Sigmoid colon (tissue), 7 donors: ENCODE results near the gene ZNHIT1. TPM values are rescaled to one million over a fixed set of nuclear protein-coding genes. Genes with fewer than 3 reads are reported as not detected.

Source experiments
- DNase-seq: peaks from one replicate; pipeline ENCODE4 v3.0.0-alpha.2; 2019
- H3K27ac ChIP-seq, 4 donors: fragments of 200-600 bp; sonication (generic); one replicate each; pipeline ENCODE4 v1.5.1; 2016 to 2019; ENCODE audit warnings: mild to moderate bottlenecking in 1 of 4
- H3K27me3 ChIP-seq, 3 donors: fragments of 200-600 bp; sonication (generic); one replicate each; pipeline ENCODE4 v1.5.1; 2019; ENCODE audit warnings: mild to moderate bottlenecking in 1 of 3
- H3K36me3 ChIP-seq, 4 donors: fragments of 200-600 bp; sonication (generic); one replicate each; pipeline ENCODE4 v1.5.1; 2016 to 2019
- H3K4me1 ChIP-seq, 4 donors: fragments of 200-600 bp; sonication (generic); one replicate each; pipeline ENCODE4 v1.5.1; 2017 to 2019
- H3K4me3 ChIP-seq, 4 donors: fragments of 200-600 bp; sonication (generic); one replicate each; pipeline ENCODE4 v1.5.1; 2017 to 2019; ENCODE audit warnings: mild to moderate bottlenecking in 2 of 4, moderate library complexity in 1 of 4
- H3K9me3 ChIP-seq, 4 donors: fragments of 200-600 bp in 3 of 4; sonication (generic) in 3 of 4; one replicate each; pipeline versions ENCODE4 v1.5.1 to v1.6.1; 2013 to 2019
- EP300 ChIP-seq, 4 donors: sonication (generic); formaldehyde crosslinking; IDR thresholded peaks; one replicate each; pipeline ENCODE4 v1.6.1; 2017; ENCODE audit warnings: antibody characterized with exemption in 4 of 4
- POLR2A ChIP-seq, 2 donors: fragments of 450-650 bp; IDR thresholded peaks; one replicate each; pipeline ENCODE4 v1.6.1; 2016; ENCODE audit warnings: antibody characterized with exemption in 2 of 2, mild to moderate bottlenecking in 2 of 2, moderate library complexity in 2 of 2
- POLR2AphosphoS5 ChIP-seq, 4 donors: sonication (generic); formaldehyde crosslinking; IDR thresholded peaks; one replicate each; pipeline ENCODE4 v1.6.1; 2017; ENCODE audit warnings: antibody characterized with exemption in 4 of 4
- WGBS, 2 donors: extraction: QIAGEN DNeasy Blood & Tissue Kit; methylation state at CpG; one replicate each; pipeline ENCODE4 v1.1.7; 2013; 5-methylcytosine and 5-hydroxymethylcytosine counted together
- intact Hi-C: fragments of 100-400 bp; cut with DNase I; formaldehyde crosslinking; loops from one replicate; pipeline ENCODE4 v1.15.1; 2023
- polyA plus RNA-seq, 3 donors: library from polyadenylated mRNA; stranded (reverse); fragments of 200-250 nt; gene quantifications; one replicate each; pipeline ENCODE4 v1.2.3, GENCODE V29; 2013
- total RNA-seq, 4 donors: library from RNA; depleted of rRNA; stranded (reverse); fragments of >200 nt; gene quantifications; one replicate each; pipeline ENCODE4 v1.1.0, GENCODE V29; 2016
- TF ChIP-seq, protein P1 (sequence below), 4 experiments: fragments of 450-650 bp in 3 of 4; fragments of 200-600 bp in 1 of 4; IDR thresholded peaks; one replicate each; pipeline ENCODE4 v1.5.1; 2016 to 2019; ENCODE audit warnings: antibody characterized with exemption in 4 of 4, mild to moderate bottlenecking in 3 of 4, moderate library complexity in 2 of 4
- donor health status: healthy with polysubstance abuse.
- donor health status: Bipolar disorder and iron deficiency.
- donor health status: healthy.

ZNHIT1 gene
- total RNA-seq (10 to 100 TPM; 64.8 to 97.4 (median 84.7) TPM), polyA plus RNA-seq (100 to 1,000 TPM; 126 to 200 (median 154) TPM)

DNA sequence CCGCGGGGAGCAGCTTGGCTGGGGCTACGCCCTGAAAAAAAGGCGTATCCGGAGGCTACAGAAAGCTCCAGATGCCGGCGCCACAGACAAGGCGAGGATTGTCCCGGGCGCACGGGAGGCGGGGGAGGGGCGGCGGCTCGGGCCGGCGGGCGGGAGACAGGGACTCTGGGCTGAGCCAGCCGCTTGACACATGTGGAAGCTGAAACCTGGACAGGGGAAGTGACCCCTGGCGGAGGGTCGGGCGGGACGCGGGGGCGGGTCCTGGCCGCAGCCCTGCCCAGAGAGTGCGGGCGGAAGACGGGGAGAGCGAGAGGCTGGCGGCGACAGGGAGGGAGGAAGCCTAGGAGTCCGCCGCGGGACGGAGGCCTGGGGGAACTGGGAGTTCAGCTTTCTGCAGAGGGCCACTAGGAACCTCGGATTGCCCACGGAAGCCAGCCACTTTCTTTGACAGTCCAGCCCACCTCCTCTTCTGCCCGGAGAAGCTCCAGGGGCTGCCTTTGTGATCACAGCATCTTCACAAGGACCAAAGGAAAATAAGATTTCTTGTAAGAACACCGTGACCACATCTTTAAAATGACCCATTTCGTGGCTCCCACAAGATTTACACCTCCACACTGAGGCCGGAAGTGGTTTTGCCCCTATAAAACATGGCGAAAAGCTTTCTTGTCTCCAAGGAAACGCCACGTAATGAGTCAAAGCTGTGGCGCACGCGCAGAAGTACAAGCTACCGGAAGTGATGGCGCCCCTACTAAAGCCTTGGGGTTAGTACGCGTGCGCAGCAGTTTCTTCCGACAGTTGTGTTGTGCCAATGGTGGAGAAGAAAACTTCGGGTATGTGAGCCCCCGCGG is at the start of gene ZNHIT1, which contains the start of gene PLOD3:
TSS of gene ZNHIT1 (plus strand) at position 778 of the 848 bp plus-strand sequence. CDS start at position 809, 31 bp downstream.
TSS of gene PLOD3 (minus strand) at position 194 of the 848 bp plus-strand sequence. CDS start 307 bp downstream, outside the sequence.
- peaks cover 5 to 38% (median 18%) of the 10 kb centered on the region in 4 donors for H3K36me3 ChIP-seq
- WGBS, 2 donors = 1% methylated on average over 57 of the region's 57 CpGs
- peak within 1 kb of the TSS; percentile 73 to 97 (median 89) for H3K4me3 ChIP-seq
- intact Hi-C loops = loop anchor here (1.0 to 10.0 kb wide), 2 partner anchors 27 to 67 kb away; no protein-coding TSS in a partner anchor
- TF ChIP-seq POLR2A (IDR thresholded peaks at IDR 0.05) = peak in 1 of 2 donors; percentile 37
- no peak for TF ChIP-seq EP300 (IDR thresholded peaks at IDR 0.05)
- TF ChIP-seq POLR2AphosphoS5 (IDR thresholded peaks at IDR 0.05) = peak; percentile 5 to 74 (median 36)
- TF ChIP-seq, protein P1, sequence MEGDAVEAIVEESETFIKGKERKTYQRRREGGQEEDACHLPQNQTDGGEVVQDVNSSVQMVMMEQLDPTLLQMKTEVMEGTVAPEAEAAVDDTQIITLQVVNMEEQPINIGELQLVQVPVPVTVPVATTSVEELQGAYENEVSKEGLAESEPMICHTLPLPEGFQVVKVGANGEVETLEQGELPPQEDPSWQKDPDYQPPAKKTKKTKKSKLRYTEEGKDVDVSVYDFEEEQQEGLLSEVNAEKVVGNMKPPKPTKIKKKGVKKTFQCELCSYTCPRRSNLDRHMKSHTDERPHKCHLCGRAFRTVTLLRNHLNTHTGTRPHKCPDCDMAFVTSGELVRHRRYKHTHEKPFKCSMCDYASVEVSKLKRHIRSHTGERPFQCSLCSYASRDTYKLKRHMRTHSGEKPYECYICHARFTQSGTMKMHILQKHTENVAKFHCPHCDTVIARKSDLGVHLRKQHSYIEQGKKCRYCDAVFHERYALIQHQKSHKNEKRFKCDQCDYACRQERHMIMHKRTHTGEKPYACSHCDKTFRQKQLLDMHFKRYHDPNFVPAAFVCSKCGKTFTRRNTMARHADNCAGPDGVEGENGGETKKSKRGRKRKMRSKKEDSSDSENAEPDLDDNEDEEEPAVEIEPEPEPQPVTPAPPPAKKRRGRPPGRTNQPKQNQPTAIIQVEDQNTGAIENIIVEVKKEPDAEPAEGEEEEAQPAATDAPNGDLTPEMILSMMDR (IDR thresholded peaks at IDR 0.05) = no peak
- H3K27ac ChIP-seq = peak within 1 kb of the TSS; percentile 90 to 94 (median 93)
- no peaks in the 10 kb centered on the region for H3K27me3 ChIP-seq
- peaks cover 0 to 49% (median 36%) of the 10 kb centered on the region in 4 donors for H3K4me1 ChIP-seq
- H3K9me3 ChIP-seq = no peaks in the 10 kb centered on the region
- peak; percentile 99 for DNase-seq

DNA sequence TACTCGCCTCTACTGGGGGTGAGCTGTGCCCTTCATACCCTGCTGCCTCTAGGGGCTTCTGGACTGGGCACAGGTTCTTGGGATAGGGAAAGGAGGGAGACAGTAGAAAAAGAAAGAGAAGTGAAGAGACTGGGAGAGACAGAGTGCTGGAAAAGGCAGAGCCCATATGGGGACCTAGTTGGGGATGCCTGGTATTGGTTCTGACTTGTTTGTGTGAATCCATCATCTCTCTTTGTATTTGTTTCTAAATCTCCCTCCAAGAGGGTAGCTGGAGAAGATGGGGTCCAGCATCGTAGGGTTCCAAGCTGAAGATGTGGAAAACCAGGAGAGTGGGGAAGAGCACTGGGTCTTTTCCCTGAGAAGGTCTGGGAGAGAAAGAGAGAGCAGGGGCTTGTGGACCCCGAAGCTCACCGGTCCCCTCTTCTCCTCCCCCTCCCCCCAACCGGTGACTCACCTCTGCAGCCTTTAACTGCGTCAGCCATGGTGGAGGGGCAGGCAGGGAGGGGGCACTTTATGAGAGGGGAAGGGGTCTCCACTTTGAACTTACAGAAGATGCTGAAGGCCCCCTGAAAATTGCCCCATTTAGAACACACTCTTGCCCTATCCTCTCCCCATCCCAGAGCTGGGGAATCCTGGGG is 49.4 kb upstream of the ZNHIT1 start:
- Histone ChIP-seq H3K27ac (no peak overlapping the region), H3K9me3 (no peaks in the 10 kb centered on the region), H3K4me3 (no peak overlapping the region), H3K36me3 (no peaks in the 10 kb centered on the region), H3K27me3 (peaks cover 78 to 100% (median 97%) of the 10 kb centered on the region in 3 donors), H3K4me1 (peaks cover 0 to 55% (median 52%) of the 10 kb centered on the region in 4 donors)
- 5 to 6% methylated on average over 6 of the region's 6 CpGs for WGBS, 2 donors
- intact Hi-C loops = loop anchor here (1.0 to 10.0 kb wide), 2 partner anchors 24 to 274 kb away; partner anchors contain the start of gene ACHE
- TF ChIP-seq EP300 (IDR thresholded peaks at IDR 0.05) = no peak
- TF ChIP-seq, protein P1 (IDR thresholded peaks at IDR 0.05) = no peak
- no peak for TF ChIP-seq POLR2A (IDR thresholded peaks at IDR 0.05)
- no peak for TF ChIP-seq POLR2AphosphoS5 (IDR thresholded peaks at IDR 0.05)
- DNase-seq = no peak

DNA sequence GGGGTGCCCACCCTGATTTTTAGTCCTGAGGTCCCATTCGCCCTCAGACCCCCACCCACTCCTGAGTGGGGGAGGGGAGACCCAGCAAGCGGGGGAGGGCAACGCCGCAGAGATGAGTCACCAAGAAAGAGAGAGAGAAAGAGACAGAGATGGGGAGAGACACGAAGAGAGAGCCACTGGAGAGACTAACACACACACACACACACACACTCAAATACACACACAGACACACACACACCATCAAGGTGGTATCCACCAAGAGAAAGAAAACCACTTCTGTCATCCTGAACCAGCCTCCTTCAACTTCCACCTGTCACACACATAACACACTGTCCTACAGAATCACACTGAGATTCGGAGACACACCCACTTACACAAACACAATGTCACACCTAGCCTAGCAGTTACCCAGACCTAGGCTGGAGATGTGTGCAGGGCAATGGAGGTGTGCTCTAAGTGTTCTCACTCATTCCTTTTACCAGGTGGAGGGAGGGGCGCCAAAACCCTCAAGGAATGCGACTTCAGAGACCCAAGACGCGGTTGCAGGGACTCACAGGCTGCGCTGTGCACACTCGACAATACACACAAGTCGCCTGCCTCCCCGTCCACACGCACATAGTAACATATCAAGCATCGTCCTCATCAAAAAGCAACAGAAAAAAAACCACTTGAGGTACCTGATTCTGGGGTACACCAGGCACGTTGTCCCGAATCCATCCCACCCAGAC is 48.7 kb upstream of the ZNHIT1 start:
- Histone ChIP-seq H3K27me3 (peaks cover 78 to 100% (median 97%) of the 10 kb centered on the region in 3 donors), H3K27ac (no peak overlapping the region), H3K36me3 (no peaks in the 10 kb centered on the region), H3K9me3 (no peaks in the 10 kb centered on the region), H3K4me1 (peaks cover 0 to 53% (median 47%) of the 10 kb centered on the region in 4 donors), H3K4me3 (no peak overlapping the region)
- no peak for DNase-seq
- intact Hi-C loops = loop anchor here (1.0 to 10.0 kb wide), 2 partner anchors 25 to 274 kb away; partner anchors contain the start of gene ACHE
- WGBS, 2 donors = 2 to 3% methylated on average over 18 of the region's 18 CpGs
- no peak for TF ChIP-seq POLR2A (IDR thresholded peaks at IDR 0.05)

DNA sequence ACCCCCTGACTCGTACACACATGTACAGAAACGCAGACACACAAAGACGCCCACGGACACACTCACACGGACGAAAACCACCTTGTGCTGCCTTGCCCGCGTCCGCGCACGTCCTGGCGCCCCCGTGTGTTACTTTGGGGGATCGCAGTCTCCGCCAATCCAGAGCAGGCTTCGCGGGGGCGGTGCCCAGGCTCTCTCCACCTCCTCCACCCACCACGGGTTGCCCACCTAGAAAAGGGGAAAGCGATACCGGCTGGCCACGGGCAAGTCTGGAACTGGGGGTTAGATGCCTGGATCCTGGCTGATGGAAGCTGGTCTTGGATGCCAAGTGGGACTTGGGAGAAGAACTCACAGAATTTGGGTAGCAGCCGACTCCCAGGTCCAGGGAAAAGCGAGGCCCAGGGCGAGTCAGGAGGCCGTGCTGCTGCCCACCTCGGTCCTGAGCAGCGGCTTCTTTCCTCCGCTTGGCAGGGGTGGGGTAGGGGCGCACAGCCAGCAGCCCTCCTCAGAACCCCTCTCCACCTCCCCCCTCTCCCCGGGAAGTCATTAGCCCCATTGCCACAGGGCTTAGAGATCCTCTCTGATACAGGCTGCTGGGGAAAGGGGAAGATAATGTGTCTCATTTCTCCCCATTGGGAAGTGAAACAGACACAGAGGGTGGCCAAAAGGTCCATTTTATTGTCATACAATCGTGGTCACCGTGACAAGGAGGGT is 48.0 kb upstream of the ZNHIT1 start:
- TF ChIP-seq, protein P1 (IDR thresholded peaks at IDR 0.05) = peak; percentile 56 to 92 (median 68)
- no peak for TF ChIP-seq EP300 (IDR thresholded peaks at IDR 0.05)
- no peak for TF ChIP-seq POLR2AphosphoS5 (IDR thresholded peaks at IDR 0.05)
- WGBS, 2 donors = 1 to 3% methylated on average over 33 of the region's 33 CpGs
- intact Hi-C loops = loop anchor here (1.0 to 10.0 kb wide), 2 partner anchors 26 to 275 kb away; partner anchors contain the start of gene ACHE
- H3K9me3 ChIP-seq = no peaks in the 10 kb centered on the region
- H3K4me1 ChIP-seq = peaks cover 0 to 50% (median 40%) of the 10 kb centered on the region in 4 donors
- no peak overlapping the region for H3K27ac ChIP-seq
- H3K4me3 ChIP-seq = no peak overlapping the region
- peaks cover 77 to 100% (median 97%) of the 10 kb centered on the region in 3 donors for H3K27me3 ChIP-seq
- no peaks in the 10 kb centered on the region for H3K36me3 ChIP-seq
- no peak for DNase-seq
